ENCODE data around the gene NFIX. TPM values are rescaled to one million over a fixed set of nuclear protein-coding genes. Genes with fewer than 3 reads are reported as not detected.
A peak's percentile ranks its signal among the peaks of the same experiment; 100 is the strongest.

NFIX gene
- total RNA-seq, 1 experiment from 2014 or later = 0.03 TPM

DNA sequence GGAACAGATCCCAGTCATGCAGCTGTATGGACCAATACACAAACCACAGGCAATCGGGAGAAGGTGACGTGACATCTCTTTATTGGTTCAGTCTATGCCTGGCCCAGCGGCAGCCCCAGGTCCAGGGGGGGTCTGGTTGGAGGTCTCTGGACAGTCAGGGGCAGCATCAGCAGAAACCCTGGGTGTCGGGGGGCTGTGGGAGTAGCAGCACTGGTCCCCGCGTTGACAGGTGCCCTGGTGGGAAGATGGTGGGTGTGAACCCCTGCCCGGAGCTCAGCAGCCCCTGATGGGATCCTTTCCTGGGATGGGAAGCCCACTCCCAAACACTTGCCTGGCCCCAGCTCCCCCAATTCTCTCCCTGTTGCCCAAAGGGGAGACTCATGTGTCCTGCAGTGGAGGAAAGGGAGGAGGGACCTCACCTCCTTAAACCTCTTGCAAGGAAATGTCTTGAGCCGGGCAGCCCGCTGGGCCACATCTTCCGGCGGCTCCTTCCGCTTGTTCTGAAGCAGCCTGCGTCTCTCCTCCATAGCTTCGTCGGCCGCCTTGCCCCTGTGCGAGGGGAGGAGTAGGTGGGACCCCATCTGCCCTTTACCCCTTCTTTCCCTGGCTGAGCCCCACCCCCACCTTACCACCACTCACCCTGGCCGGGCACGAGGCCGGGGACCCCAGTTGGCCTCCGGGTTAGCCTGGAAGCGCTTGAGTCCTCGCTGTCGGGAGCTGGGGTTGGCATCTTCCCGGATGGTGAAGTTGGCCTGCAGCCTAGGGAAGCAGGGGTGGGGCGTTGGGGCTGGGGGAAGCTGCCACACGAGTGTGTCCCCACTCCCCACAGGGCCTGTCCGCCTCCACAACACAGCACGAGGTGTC is 109.8 kb downstream of the NFIX start:
- DNase-seq = peak; percentile 64
- H3K4me3 ChIP-seq (ENCODE audit: insufficient read depth, low read depth, low read length) = no peak overlapping the region
- peaks cover 1% of the 10 kb centered on the region for H3K36me3 ChIP-seq (replicated peaks; ENCODE audit: control insufficient read depth, insufficient read depth, low read length)
- peaks cover 13% of the 10 kb centered on the region for H3K27me3 ChIP-seq (ENCODE audit: control insufficient read depth, insufficient read depth, low read length)

DNA sequence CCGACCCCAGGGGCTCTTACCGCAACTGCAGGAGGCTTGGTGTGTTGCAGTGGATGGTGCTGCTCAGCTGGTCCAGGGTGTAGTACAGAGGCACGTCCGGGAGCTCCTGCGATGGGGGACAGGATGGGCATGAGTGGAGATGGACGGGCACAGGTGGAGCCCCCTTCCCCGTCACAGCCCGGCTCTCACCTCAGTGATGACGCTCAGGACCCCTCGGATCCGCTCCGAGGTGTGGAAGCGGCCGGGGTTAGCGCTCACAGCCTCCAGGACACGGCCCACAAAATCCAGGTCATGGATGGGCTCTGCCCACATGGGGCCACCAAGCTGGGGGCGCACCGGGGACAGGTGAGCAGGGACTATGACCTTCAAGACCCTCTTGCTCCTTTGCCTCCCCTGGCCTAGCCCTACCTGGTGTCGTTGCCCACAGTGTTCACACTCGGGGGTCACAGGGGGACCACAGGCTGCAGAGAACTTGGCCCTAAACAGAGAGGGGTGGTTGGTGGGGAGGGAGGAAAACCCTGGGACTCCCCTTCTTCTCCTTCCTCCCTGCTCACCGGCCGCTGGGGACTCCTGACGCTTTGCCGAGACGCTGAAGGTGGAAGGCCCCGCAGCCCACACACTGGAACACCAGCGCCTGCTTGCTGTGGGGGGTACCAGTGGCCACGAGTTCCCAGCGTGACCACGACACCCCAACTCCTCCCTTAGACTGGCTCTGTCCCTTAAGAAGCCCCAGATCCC is 114.3 kb downstream of the NFIX start:
- no peak for DNase-seq
- no peak overlapping the region for H3K4me3 ChIP-seq (ENCODE audit: insufficient read depth, low read depth, low read length)
- peaks cover 3% of the 10 kb centered on the region for H3K36me3 ChIP-seq (replicated peaks; ENCODE audit: control insufficient read depth, insufficient read depth, low read length)
- H3K27me3 ChIP-seq (ENCODE audit: control insufficient read depth, insufficient read depth, low read length) = no peaks in the 10 kb centered on the region

DNA sequence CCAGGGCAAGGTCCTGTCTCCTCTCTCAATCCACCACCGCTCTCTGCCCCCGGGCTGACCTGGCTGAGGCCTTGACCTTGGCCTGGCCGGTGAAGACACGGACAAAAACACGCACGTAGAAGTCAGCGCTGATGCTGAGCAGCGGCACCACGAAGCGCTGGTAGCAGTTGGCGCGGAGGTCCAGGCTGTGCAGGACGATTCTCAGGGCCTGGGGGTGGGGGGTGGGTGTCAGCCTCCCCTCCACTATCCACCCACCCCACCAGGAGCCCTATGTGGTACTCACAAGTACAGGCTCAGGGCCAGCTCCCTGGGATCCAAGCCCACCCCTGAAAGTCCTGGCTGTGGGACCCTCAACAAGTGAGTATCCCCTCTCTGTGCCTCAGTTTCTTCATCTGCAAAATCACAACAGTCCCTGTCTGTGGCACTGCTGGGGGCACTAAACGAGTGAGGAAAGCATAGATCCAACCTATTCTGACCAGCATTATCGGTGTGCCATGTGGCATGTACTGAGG is 114.9 kb downstream of the NFIX start:
- H3K27me3 ChIP-seq (ENCODE audit: control insufficient read depth, insufficient read depth, low read length) = no peaks in the 10 kb centered on the region
- H3K36me3 ChIP-seq (replicated peaks; ENCODE audit: control insufficient read depth, insufficient read depth, low read length) = peaks cover 6% of the 10 kb centered on the region
- no peak for DNase-seq
- no peak overlapping the region for H3K4me3 ChIP-seq (ENCODE audit: insufficient read depth, low read depth, low read length)

DNA sequence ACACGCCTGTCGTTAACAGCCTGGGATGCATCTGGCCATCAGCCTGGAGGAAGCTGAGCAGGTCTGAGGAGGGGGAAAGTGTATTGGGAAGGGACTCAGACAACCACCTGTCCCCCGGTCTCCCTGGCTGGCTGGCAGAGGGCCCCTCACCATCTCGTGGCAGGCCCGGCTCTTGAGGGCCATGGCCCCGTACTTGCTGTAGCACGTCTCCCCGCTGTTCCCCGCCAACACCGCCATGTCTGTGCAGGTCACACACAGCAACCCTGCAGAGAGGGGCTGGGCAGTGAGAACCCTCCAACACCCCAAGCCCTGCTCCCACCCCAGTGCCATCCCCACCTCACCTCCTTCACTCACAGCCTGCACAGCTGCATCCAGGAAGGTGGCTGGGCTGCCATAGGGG is 117.3 kb downstream of the NFIX start:
- no peaks in the 10 kb centered on the region for H3K27me3 ChIP-seq (ENCODE audit: control insufficient read depth, insufficient read depth, low read length)
- no peak for DNase-seq

DNA sequence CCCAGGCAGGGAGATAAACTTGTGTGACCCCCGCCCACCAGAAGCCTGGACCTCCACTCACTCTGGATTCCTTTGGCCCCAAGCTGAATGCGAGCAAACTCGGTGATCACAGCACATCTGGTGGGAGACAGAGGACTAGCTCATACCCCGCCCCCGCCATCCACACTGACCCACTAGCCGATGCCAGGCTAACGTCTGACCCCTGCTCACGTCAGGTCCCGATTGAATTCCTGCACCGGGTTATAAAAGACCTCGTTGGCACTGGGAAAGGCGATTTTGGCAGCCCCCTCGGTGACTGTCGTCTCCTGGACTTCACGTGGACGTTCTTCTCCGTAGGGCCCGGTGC is 120.6 kb downstream of the NFIX start:
- H3K4me3 ChIP-seq (ENCODE audit: insufficient read depth, low read depth, low read length) = peak overlapping the region; percentile 92
- peak; percentile 66 for DNase-seq
- H3K36me3 ChIP-seq (replicated peaks; ENCODE audit: control insufficient read depth, insufficient read depth, low read length) = peaks cover 9% of the 10 kb centered on the region
- no peaks in the 10 kb centered on the region for H3K27me3 ChIP-seq (ENCODE audit: control insufficient read depth, insufficient read depth, low read length)

More for the DNA sequence above, 117.3 kb downstream of the NFIX start:
- H3K4me3 ChIP-seq (ENCODE audit: insufficient read depth, low read depth, low read length) = no peak overlapping the region
- peaks cover 5% of the 10 kb centered on the region for H3K36me3 ChIP-seq (replicated peaks; ENCODE audit: control insufficient read depth, insufficient read depth, low read length)

DNA sequence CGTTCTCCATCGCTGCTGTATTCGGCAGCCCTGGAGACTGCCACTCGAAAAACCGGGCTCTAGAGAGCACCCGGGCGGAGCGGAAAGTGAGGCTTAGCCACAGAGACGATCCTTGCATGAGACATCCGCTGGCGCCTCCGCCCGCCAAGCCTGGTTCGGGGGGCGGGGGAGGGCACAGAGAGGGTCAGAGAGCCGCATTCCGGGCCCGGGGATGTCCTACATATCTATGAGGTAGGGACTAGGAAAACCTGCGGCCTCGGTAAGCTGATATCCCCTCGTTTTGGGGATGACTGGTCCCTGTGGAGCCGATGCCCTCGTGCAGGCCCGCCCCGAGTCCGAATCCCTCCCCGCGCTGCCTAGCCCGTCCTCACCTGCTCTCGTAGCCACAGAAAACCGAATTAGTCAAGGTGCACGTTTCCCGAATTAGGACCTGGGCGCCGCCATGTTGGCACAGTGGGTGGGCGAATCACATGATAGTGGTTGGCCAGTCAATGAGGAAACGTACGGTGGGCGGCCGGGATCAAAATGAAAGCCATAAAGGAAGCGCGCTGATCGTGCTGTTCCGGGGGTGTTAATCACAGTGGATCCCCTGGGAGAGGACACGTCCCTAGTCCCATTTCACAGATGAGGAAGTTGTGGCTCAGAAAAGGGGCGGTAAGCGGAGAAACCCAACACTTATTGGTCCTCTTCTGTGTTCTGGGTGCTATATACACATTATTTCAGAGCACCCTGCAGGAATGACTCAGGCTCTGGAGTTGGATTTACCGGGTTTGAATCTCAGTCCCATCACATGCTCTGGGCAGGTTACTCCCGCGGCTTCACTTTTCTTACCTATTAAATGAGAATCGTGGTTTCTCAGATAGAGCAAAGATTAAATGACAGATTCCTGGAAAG is 121.3 kb downstream of the NFIX start, which contains the start of gene TRMT1:
Gene TRMT1, minus strand, starts transcription at position 459 of the 894 bp plus-strand sequence. Its CDS starts 341 bp downstream, at position 118.
- Histone ChIP-seq H3K27me3 (ENCODE audit: control insufficient read depth, insufficient read depth, low read length) (no peaks in the 10 kb centered on the region), H3K36me3 (replicated peaks; ENCODE audit: control insufficient read depth, insufficient read depth, low read length) (peaks cover 10% of the 10 kb centered on the region)
- peak; percentile 96 for DNase-seq

DNA sequence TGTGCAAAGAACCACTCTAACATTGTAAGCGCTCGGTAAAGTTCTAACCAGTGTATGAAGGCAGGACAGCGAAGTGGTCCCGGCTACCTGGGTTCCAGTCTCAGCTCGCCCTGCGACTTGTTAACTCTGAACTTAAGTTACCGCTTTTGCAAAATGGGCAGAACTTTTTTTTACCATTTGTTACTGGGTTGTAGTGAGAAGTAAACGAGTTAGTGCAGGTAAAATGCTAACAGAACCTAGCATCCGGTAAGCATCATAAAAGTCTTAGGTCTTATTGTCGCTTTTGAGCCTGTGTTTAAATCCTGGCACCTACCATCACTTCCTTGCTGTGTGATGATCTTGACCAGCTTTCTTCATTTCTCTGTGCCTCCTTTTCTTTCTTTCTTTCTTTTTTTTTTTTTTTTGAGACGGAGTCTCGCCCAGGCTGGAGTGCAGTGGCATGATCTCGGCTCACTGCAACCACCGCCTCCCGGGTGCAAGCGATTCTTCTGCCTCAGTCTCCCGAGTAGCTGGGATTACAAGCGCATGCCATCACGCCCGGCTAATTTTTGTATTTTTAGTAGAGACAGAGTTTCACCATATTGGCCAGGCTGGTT is 122.0 kb downstream of the NFIX start:
- Histone ChIP-seq H3K4me3 (ENCODE audit: insufficient read depth, low read depth, low read length) (peak overlapping the region; percentile 92), H3K36me3 (replicated peaks; ENCODE audit: control insufficient read depth, insufficient read depth, low read length) (peaks cover 16% of the 10 kb centered on the region), H3K27me3 (ENCODE audit: control insufficient read depth, insufficient read depth, low read length) (no peaks in the 10 kb centered on the region)
- DNase-seq = no peak

More for the DNA sequence above, 121.3 kb downstream of the NFIX start, which contains the start of gene TRMT1:
- H3K4me3 ChIP-seq (ENCODE audit: insufficient read depth, low read depth, low read length) = peak within 1 kb of the TSS; percentile 92

DNA sequence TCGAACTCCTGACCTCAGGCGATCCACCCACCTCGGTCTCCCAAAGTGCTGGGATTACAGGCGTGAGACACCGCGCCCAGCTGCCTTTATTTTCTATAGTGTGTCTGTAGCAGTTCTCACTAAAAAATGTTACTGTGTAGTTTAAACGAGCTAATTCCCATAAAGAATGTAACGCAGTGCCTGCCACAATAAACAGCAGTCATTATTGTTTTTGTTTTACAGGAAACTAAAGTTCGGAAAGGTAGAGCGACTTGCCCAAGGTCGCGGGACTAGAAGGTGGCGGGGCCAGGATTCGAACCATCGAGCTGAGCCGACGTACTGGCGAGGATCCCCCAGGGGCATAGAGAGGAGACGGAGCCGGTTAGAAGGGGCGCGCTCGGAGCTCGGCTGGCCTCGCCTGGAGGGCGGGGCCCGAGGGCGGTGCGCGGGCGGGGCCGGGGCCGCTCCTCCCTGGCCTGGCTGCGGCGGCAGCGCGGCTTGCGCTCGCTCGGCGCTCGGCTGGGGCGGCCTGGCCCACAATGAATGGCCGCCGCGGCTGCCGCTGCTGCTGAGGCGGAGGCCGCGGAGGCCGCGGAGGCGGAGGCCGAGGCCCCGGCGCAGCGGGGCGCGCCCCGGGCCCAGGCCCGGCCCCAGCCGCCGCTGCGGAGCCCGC is 122.6 kb downstream of the NFIX start, which contains the start of gene NACC1:
Gene NACC1, plus strand, starts transcription at position 493 of the 652 bp plus-strand sequence. CDS start 16,944 bp downstream, outside the sequence.
- no peaks in the 10 kb centered on the region for H3K27me3 ChIP-seq (ENCODE audit: control insufficient read depth, insufficient read depth, low read length)
- H3K4me3 ChIP-seq (ENCODE audit: insufficient read depth, low read depth, low read length) = peak within 1 kb of the TSS; percentile 94
- DNase-seq = peak; percentile 99
- H3K36me3 ChIP-seq (replicated peaks; ENCODE audit: control insufficient read depth, insufficient read depth, low read length) = peaks cover 14% of the 10 kb centered on the region

DNA sequence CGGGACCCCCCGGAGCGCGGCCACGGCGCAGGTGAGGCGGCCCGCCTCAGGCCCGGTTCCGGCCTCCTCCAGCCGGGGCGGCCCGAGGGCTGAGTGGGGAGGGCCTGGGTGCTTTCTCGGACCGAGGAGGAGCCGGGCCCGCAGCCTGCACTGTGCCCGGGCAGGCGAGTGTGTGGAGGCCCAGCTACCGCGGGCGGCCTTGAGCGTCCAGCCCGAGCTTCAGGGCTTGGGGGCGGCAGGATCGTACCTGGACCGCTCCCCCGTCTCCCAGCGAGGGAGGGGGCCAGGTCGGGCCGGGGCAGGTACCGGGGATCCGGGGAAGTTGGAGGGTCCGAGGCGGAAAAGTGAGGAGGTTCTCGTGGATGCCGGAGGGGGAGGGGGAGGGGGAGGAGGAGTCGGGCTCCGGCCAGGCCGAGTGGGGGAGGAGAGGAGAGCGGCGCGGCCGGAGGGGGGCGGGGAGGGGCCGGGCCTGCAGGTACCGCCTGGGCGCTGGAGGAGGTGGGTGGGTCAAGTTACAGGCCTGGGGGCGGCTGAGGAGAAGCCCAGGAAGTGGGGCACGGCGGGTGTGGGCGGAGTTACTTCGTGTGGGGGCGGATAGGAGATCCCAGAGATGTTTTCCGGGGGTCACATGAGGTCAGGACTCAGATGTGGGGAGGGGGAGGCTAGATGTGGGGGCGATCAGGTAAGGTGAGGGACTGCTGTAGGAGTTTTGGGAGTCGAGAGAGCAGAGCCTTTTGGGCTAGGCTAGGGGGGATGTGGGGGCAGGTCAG is 123.3 kb downstream of the NFIX start:
- no peaks in the 10 kb centered on the region for H3K27me3 ChIP-seq (ENCODE audit: control insufficient read depth, insufficient read depth, low read length)
- peak; percentile 99 for DNase-seq
- H3K4me3 ChIP-seq (ENCODE audit: insufficient read depth, low read depth, low read length) = peak overlapping the region; percentile 94
- peaks cover 14% of the 10 kb centered on the region for H3K36me3 ChIP-seq (replicated peaks; ENCODE audit: control insufficient read depth, insufficient read depth, low read length)

DNA sequence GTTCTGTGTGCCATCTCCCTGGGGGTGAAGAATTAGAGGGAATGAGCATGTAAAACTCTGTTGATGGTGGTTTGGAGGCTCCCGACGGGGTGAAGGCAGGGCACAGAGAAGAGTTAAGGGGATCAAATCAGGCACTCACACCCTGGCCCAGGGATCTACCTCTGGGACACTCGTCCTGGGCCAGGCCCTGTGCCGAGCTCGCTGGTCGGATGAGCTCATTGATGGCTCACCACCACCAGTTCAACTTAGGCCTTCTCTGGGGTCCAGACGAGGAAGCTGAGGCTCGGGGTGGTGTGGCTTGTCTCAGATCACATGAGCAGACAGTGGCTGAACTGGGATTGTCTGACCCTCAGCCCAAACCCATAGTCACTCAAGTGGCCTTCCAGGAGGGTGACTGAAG is 124.4 kb downstream of the NFIX start:
- Histone ChIP-seq H3K4me3 (ENCODE audit: insufficient read depth, low read depth, low read length) (peak overlapping the region; percentile 94; the same call in 1 of the 2 replicates), H3K27me3 (ENCODE audit: control insufficient read depth, insufficient read depth, low read length) (no peaks in the 10 kb centered on the region), H3K36me3 (replicated peaks; ENCODE audit: control insufficient read depth, insufficient read depth, low read length) (peaks cover 17% of the 10 kb centered on the region)
- DNase-seq = no peak

DNA sequence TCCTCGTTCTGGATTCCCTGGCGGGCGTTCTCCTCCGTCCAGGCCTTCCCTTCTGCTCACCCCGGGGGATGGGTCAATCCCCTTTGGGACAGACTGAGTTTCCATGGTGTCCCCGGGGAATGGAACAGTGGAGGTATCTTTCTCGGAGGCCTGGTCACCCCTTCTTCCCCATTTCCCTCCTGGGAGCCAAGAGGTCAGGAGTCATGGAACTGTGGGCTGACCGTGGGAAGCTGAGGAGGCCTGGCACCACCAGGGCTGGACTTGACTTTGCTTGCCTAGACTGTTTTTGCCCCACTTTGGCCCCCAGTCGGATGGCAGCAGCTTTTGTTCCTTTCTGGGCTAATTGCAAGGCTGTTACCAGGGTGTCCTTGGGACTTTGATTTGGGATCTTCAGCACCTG is 124.8 kb downstream of the NFIX start:
- Histone ChIP-seq H3K4me3 (ENCODE audit: insufficient read depth, low read depth, low read length) (no peak overlapping the region), H3K27me3 (ENCODE audit: control insufficient read depth, insufficient read depth, low read length) (no peaks in the 10 kb centered on the region), H3K36me3 (replicated peaks; ENCODE audit: control insufficient read depth, insufficient read depth, low read length) (peaks cover 14% of the 10 kb centered on the region)
- no peak for DNase-seq

DNA sequence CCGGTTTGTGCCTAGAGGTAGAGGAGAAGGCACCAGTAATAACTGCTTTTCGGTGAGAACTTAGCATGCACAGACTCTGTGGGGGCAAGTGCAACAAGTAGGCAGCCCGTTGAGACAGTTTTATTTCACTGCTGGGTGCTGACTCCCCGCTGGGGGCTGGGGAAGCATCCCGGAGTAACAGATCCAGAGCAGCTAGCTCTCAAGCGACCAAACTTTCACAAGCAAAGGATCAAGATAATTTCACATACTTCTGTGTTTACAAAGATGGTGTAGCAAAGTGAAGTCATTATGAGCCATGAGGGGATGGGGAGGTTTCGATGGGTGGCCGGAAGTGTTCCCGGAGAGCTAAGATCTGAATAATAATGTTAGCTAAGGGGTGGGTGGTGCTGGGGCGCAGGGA is 125.5 kb downstream of the NFIX start:
- Histone ChIP-seq H3K36me3 (replicated peaks; ENCODE audit: control insufficient read depth, insufficient read depth, low read length) (peaks cover 13% of the 10 kb centered on the region), H3K27me3 (ENCODE audit: control insufficient read depth, insufficient read depth, low read length) (no peaks in the 10 kb centered on the region), H3K4me3 (ENCODE audit: insufficient read depth, low read depth, low read length) (no peak overlapping the region)
- DNase-seq = no peak

Measured in H7 (cell line).